ENCODE measurements around the gene ACTR3.

DNA sequence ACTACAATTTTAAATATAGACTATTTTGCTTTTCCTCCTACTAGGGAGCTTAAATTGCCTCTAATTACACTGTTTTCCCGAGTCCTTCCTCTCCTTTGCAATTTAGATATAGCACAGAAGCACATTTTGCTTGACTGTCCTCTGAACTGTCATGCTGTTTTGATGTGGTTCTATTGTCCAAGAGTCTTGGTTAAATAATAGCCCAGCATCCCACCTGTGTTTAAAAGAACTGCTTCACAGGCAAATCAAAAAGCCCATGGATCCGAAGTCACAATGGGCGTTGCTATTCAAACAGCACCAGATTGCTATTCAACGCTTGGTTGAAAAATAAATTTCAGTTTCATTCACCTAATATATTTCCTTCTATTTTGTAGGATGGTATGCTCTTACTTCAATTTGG is 22.3 kb upstream of the ACTR3 start:
- TF ChIP-seq, protein P1, sequence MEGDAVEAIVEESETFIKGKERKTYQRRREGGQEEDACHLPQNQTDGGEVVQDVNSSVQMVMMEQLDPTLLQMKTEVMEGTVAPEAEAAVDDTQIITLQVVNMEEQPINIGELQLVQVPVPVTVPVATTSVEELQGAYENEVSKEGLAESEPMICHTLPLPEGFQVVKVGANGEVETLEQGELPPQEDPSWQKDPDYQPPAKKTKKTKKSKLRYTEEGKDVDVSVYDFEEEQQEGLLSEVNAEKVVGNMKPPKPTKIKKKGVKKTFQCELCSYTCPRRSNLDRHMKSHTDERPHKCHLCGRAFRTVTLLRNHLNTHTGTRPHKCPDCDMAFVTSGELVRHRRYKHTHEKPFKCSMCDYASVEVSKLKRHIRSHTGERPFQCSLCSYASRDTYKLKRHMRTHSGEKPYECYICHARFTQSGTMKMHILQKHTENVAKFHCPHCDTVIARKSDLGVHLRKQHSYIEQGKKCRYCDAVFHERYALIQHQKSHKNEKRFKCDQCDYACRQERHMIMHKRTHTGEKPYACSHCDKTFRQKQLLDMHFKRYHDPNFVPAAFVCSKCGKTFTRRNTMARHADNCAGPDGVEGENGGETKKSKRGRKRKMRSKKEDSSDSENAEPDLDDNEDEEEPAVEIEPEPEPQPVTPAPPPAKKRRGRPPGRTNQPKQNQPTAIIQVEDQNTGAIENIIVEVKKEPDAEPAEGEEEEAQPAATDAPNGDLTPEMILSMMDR (IDR thresholded peaks at IDR 0.05; ENCODE audit: insufficient read depth, low read length, poor library complexity, severe bottlenecking), result no peak
- no peak for TF ChIP-seq EZH2phosphoT487 (conservative IDR thresholded peaks at IDR 0.05; ENCODE audit: low read length)
